Fibroblast of villous mesenchyme (primary cell): ENCODE measurements around the gene FLAD1. TPM values are rescaled to one million over a fixed set of nuclear protein-coding genes. Genes with fewer than 3 reads are reported as not detected.

Source experiments
- DNase-seq: peaks from one replicate; pipeline ENCODE4 v3.0.0-alpha.2; 2010; ENCODE audit warnings: low read depth
- H3K4me3 ChIP-seq: 2 replicates; pipeline ENCODE4 v1.5.1; 2011; ENCODE audit warnings: low read depth, mild to moderate bottlenecking, low read length
- CTCF ChIP-seq: IDR thresholded peaks from 2 replicates; pipeline ENCODE4 v1.5.1; 2012; ENCODE audit warnings: low read depth, mild to moderate bottlenecking, low read length; ENCODE audit not compliant: insufficient read depth
- total RNA-seq: library from RNA; depleted of rRNA; stranded (reverse); fragments of >200 nt; gene quantifications from 2 replicates; pipeline ENCODE4 v1.2.3, GENCODE V29; 2012

Gene FLAD1
- total RNA-seq, 1 donor: 22.9 TPM

- no peak for TF ChIP-seq CTCF
- DNase-seq: no peak
- no peak overlapping the region for H3K4me3 ChIP-seq
Measured at GRCh38 chr1:154963643-154964042, 19.5 kb upstream of the FLAD1 start.

- no peak overlapping the region for H3K4me3 ChIP-seq
- no peak for TF ChIP-seq CTCF
- DNase-seq: no peak
Measured at GRCh38 chr1:154964359-154964758, 18.8 kb upstream of the FLAD1 start.

- DNase-seq: no peak
- TF ChIP-seq CTCF: no peak
- no peak overlapping the region for H3K4me3 ChIP-seq
Measured at GRCh38 chr1:154966111-154966510, 17.0 kb upstream of the FLAD1 start.

DNA sequence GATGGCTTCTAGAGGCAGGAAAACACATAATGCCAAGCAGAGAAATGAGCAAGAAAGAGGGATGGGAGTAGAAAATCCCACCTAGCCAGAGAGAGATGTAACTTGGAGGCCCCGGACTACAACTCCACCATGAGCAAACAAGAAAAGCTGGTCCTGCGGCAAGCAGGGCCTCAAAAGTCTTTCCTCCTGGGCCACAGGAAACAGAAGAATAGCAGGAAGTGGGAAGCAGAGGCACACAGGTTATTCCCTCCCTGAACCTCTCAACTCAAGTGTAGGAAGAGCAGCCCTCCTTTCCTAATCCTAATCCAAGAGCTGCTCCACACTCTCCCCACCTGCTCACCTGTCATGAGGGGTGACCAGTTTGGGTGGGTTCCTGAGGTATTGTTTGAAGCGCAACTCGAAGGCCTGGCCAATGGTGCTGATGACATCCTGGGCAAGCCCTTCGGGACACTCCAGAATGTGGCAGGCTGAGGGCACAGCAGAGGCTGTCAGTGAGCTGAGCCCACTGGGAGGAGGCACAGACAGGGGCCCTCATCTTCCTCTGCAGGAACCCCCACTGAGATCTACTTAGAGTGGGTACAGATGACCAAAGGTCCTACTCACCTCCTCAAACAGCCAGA, 15.7 kb upstream of the FLAD1 start:
- no peak overlapping the region for H3K4me3 ChIP-seq
- TF ChIP-seq CTCF: no peak
- no peak for DNase-seq

DNA sequence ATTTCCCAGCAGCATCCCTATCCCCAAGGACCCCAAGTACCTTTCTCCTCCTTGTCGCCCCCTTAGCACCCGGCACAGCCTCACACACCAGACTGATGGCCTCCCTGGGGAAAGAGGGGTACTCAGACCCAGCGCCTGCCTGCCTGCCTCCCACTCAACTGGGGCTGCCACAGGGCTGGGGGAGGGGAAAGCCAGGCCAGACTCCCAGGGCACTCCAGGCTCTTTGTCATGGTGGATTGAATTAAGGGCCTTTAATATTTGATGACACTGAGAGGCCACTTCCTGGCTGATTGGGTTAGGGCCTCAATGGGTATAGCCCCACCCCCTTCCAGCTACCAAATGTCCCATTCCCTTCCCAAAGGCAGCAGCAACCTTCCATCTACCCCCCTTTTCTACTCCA, 14.4 kb upstream of the FLAD1 start:
- H3K4me3 ChIP-seq: peak overlapping the region; percentile 79
- no peak for TF ChIP-seq CTCF
- DNase-seq: no peak

- peak overlapping the region; percentile 79 for H3K4me3 ChIP-seq
- no peak for TF ChIP-seq CTCF
- no peak for DNase-seq
Measured at GRCh38 chr1:154969246-154969645, 13.9 kb upstream of the FLAD1 start.

GRCh38 chr1:154969860-154970452, 13.2 kb upstream of the FLAD1 start:
- peak overlapping the region; percentile 79 for H3K4me3 ChIP-seq
- no peak for DNase-seq
- TF ChIP-seq CTCF: no peak
